PFSK-1 (cell line): Measurements from ENCODE around the gene HID1.

Source experiments
- POLR2AphosphoS5 ChIP-seq: IDR thresholded peaks from 2 replicates; pipeline ENCODE4 v1.6.1; 2012; ENCODE audit warnings: low read depth, mild to moderate bottlenecking, control low read depth, low read length, moderate library complexity
- SIN3A ChIP-seq: IDR thresholded peaks from 2 replicates; pipeline ENCODE4 v1.6.1; 2012; ENCODE audit warnings: mild to moderate bottlenecking, low read length, moderate library complexity, borderline replicate concordance; ENCODE audit not compliant: insufficient read depth

GRCh38 chr17:74920642-74921025, 51.9 kb downstream of the HID1 start:
- TF ChIP-seq POLR2AphosphoS5 (no peak), SIN3A (no peak)
